Keratinocyte (primary cell): ENCODE data around the gene ZCWPW2. TPM values are rescaled to one million over a fixed set of nuclear protein-coding genes. Genes with fewer than 3 reads are reported as not detected.

Experiments used
- DNase-seq: peaks from one replicate; pipeline ENCODE4 v3.0.0-alpha.2; 2011; ENCODE audit warnings: low read depth, missing footprints, low spot score
- FAIRE-seq: peaks from 2 replicates; lab custom pipeline; 2011; peaks lifted over from hg19 to GRCh38; lab: Jason Lieb, UNC
- H2AFZ ChIP-seq: 2 replicates; pipeline ENCODE4 v1.6.0; 2012; ENCODE audit warnings: low read length, control low read depth, inconsistent platforms; ENCODE audit not compliant: control insufficient read depth
- H3K27ac ChIP-seq: 2 replicates; pipeline ENCODE4 v1.5.1; 2011; ENCODE audit warnings: low read length; ENCODE audit not compliant: control insufficient read depth, insufficient read depth
- H3K27me3 ChIP-seq: 3 replicates; pipeline ENCODE4 v1.6.0; 2011; ENCODE audit warnings: low read length; ENCODE audit not compliant: control insufficient read depth, insufficient read depth; ENCODE audit errors: extremely low read depth
- H3K36me3 ChIP-seq, 2 experiments: 2 replicates in 1 of 2; 3 replicates in 1 of 2; pipeline ENCODE4 v1.5.1; 2011; ENCODE audit warnings: low read length in 2 of 2, mild to moderate bottlenecking in 1 of 2; ENCODE audit not compliant: control insufficient read depth in 2 of 2, insufficient read depth in 2 of 2; ENCODE audit errors: extremely low read depth in 1 of 2
- H3K4me1 ChIP-seq: 3 replicates; pipeline ENCODE4 v1.5.1; 2011; ENCODE audit warnings: low read length; ENCODE audit not compliant: control insufficient read depth, insufficient read depth; ENCODE audit errors: extremely low read depth
- H3K4me2 ChIP-seq: 3 replicates; pipeline ENCODE4 v1.6.0; 2011; ENCODE audit warnings: low read depth, low read length; ENCODE audit not compliant: control insufficient read depth, insufficient read depth; ENCODE audit errors: extremely low read depth
- H3K4me3 ChIP-seq, 3 experiments: fragments of 200-600 bp in 1 of 3; sonication (generic) in 1 of 3; 2 replicates in 2 of 3; 3 replicates in 1 of 3; pipeline ENCODE4 v1.5.1; 2011 to 2016; ENCODE audit warnings: low read length in 3 of 3, mild to moderate bottlenecking in 3 of 3, control low read depth in 2 of 3, inconsistent platforms in 1 of 3, low read depth in 1 of 3, mixed read lengths in 1 of 3, mixed run types in 1 of 3, moderate library complexity in 1 of 3; ENCODE audit not compliant: control insufficient read depth in 2 of 3, insufficient read depth in 2 of 3; ENCODE audit errors: extremely low read depth in 1 of 3
- H3K79me2 ChIP-seq: 2 replicates; pipeline ENCODE4 v1.6.0; 2012; ENCODE audit warnings: low read length; ENCODE audit not compliant: control insufficient read depth, insufficient read depth
- H3K9ac ChIP-seq: 3 replicates; pipeline ENCODE4 v1.6.0; 2011; ENCODE audit warnings: low read length; ENCODE audit not compliant: control insufficient read depth, insufficient read depth; ENCODE audit errors: extremely low read depth
- H3K9me1 ChIP-seq: 3 replicates; pipeline ENCODE4 v1.6.0; 2011; ENCODE audit warnings: low read length; ENCODE audit not compliant: control insufficient read depth, insufficient read depth; ENCODE audit errors: extremely low read depth
- H3K9me3 ChIP-seq: 2 replicates; pipeline ENCODE4 v1.5.1; 2012; ENCODE audit warnings: low read depth, low read length; ENCODE audit not compliant: control insufficient read depth
- H4K20me1 ChIP-seq: 3 replicates; pipeline ENCODE4 v1.6.0; 2011; ENCODE audit warnings: low read length; ENCODE audit not compliant: control insufficient read depth, insufficient read depth; ENCODE audit errors: extremely low read depth
- EZH2 ChIP-seq: IDR thresholded peaks from one replicate; pipeline ENCODE4 v1.6.1; 2012; ENCODE audit warnings: inconsistent platforms, mild to moderate bottlenecking, low read length, moderate library complexity
- dilution Hi-C: fragments of 300-500 bp; cut with MboI; formaldehyde crosslinking; loops from one replicate; pipeline ENCODE4 v1.7.0; 2020; ENCODE audit warnings: low sequenced_read_pairs; ENCODE audit not compliant: extremely low pct_ligation_motif_present
- polyA plus RNA-seq, 5 experiments: library from polyadenylated mRNA; depleted of rRNA in 3 of 5; stranded (reverse) in 3 of 5; stranded (forward) in 1 of 5; unstranded in 1 of 5; fragments of >200 nt; gene quantifications; 1 replicate in 1 of 5; 2 replicates in 3 of 5; 3 replicates in 1 of 5; pipeline versions ENCODE4 v1.2.1 to v1.2.3, GENCODE V29; 2011 to 2012; ENCODE audit warnings: missing spikeins in 2 of 5, low read depth in 1 of 5, low replicate concordance in 1 of 5
- TF ChIP-seq, protein P1 (sequence below), 3 experiments: IDR thresholded peaks in 1 of 3; conservative IDR thresholded peaks in 1 of 3; optimal IDR thresholded peaks in 1 of 3; 2 replicates in 2 of 3; 3 replicates in 1 of 3; pipeline versions ENCODE3 to v1.5.1; 2011; ENCODE audit warnings: low read length in 3 of 3, mild to moderate bottlenecking in 3 of 3, moderate library complexity in 2 of 3, control low read depth in 1 of 3, inconsistent platforms in 1 of 3; ENCODE audit not compliant: insufficient read depth in 2 of 3; ENCODE audit errors: extremely low read depth in 1 of 3

The ZCWPW2 gene
- polyA plus RNA-seq, 1 donor (not counting 4 experiments of a cell fraction or from before 2014, with no cell fraction given), result 0.58 TPM

- dilution Hi-C loops, result no loop called here
- Histone ChIP-seq H3K4me2 (no peak overlapping the region), H3K27ac (no peak overlapping the region), H3K9ac (no peak overlapping the region), H4K20me1 (no peaks in the 10 kb centered on the region), H3K4me3 (no peak overlapping the region), H2AFZ (no peak overlapping the region), H3K9me1 (no peaks in the 10 kb centered on the region), H3K79me2 (no peaks in the 10 kb centered on the region), H3K4me1 (peaks cover 10% of the 10 kb centered on the region), H3K27me3 (no peaks in the 10 kb centered on the region), H3K9me3 (no peaks in the 10 kb centered on the region), H3K36me3 (peaks cover 6 to 8% of the 10 kb centered on the region in 2 experiments)
- FAIRE-seq (no peak), DNase-seq (no peak)
- no peak for TF ChIP-seq EZH2
- TF ChIP-seq, protein P1, sequence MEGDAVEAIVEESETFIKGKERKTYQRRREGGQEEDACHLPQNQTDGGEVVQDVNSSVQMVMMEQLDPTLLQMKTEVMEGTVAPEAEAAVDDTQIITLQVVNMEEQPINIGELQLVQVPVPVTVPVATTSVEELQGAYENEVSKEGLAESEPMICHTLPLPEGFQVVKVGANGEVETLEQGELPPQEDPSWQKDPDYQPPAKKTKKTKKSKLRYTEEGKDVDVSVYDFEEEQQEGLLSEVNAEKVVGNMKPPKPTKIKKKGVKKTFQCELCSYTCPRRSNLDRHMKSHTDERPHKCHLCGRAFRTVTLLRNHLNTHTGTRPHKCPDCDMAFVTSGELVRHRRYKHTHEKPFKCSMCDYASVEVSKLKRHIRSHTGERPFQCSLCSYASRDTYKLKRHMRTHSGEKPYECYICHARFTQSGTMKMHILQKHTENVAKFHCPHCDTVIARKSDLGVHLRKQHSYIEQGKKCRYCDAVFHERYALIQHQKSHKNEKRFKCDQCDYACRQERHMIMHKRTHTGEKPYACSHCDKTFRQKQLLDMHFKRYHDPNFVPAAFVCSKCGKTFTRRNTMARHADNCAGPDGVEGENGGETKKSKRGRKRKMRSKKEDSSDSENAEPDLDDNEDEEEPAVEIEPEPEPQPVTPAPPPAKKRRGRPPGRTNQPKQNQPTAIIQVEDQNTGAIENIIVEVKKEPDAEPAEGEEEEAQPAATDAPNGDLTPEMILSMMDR (optimal IDR thresholded peaks at IDR 0.05 in 1 of 3, IDR thresholded peaks at IDR 0.05 in 1 of 3, conservative IDR thresholded peaks at IDR 0.05 in 1 of 3; ENCODE audit: extremely low read depth in 1 of 3, insufficient read depth in 2 of 3, low read length in 3 of 3), result no peak
These were observed 22.0 kb upstream of the ZCWPW2 start for GRCh38 chr3:28326458-28326926.

DNA sequence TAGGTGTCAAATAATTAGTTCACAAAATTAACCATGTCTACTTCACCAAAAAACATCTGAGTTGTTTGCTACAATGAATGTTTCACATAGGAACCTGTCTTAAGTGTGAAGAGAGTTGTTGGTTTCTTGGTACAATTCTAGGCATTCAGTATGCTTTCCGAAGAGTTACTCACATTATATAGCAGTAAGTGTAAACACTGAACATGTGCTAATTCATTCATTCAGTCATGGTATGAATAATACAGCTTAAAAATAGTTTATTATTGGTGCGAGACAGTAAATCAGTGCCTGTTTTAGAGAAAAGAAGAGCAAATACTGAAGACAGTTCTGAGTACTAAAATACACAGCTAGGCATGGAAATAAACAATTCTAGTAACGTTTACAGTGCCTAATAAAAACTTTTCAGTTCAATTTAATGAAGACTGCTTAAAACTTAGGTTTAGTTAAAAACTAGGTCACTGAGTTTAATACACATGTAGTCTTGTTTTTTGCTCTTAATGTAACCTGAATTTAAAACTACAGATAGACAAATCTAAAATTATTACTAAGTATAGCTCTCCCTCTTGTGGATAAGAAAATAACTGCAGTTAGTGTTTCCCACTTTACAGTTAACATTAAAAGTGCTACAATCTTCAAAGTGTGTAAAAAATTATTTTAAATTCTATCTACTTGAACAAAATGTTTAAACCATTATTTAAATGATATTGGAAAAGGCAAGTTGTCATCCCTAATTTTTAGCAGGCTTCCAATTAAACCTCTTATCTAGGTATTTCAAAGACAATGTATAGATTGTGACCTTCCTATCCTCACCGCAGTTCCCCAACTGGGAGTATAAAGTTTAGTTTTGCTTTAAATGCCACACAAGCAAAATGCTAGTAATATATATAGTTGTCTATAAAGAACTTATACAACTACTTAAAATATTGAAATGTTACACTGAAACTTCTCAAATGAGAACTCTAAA is 20.1 kb upstream of the ZCWPW2 start:
- no peak overlapping the region for H3K4me3 ChIP-seq
- no peak overlapping the region for H2AFZ ChIP-seq
- H3K9me1 ChIP-seq, result no peaks in the 10 kb centered on the region
- H4K20me1 ChIP-seq, result no peaks in the 10 kb centered on the region
- DNase-seq (no peak), FAIRE-seq (no peak)
- TF ChIP-seq, protein P1 (optimal IDR thresholded peaks at IDR 0.05 in 1 of 3, IDR thresholded peaks at IDR 0.05 in 1 of 3, conservative IDR thresholded peaks at IDR 0.05 in 1 of 3; ENCODE audit: extremely low read depth in 1 of 3, insufficient read depth in 2 of 3, low read length in 3 of 3), result peak in 1 of 3 experiments; percentile 38
- no peak for TF ChIP-seq EZH2
- H3K36me3 ChIP-seq, result peaks cover 6 to 12% of the 10 kb centered on the region in 2 experiments
- H3K27ac ChIP-seq, result no peak overlapping the region
- H3K9me3 ChIP-seq, result no peaks in the 10 kb centered on the region
- H3K4me2 ChIP-seq, result no peak overlapping the region
- no peaks in the 10 kb centered on the region for H3K79me2 ChIP-seq
- H3K9ac ChIP-seq, result no peak overlapping the region
- dilution Hi-C loops, result no loop called here
- H3K4me1 ChIP-seq, result peaks cover 10% of the 10 kb centered on the region
- no peaks in the 10 kb centered on the region for H3K27me3 ChIP-seq
